NT2/D1 (cell line): ENCODE measurements around the gene PTPN22.

ENCODE experiments used
- SUZ12 ChIP-seq: IDR thresholded peaks from 2 replicates; pipeline ENCODE4 v1.6.1; 2011; ENCODE audit not compliant: insufficient read length, insufficient read depth; ENCODE audit errors: extremely low read depth
- ZNF274 ChIP-seq: IDR thresholded peaks from 2 replicates; pipeline ENCODE4 v1.6.1; 2011; ENCODE audit warnings: mild to moderate bottlenecking, low read depth, low read length

- TF ChIP-seq SUZ12 (no peak), ZNF274 (no peak)
Measured at GRCh38 chr1:113876176-113876575, 4.7 kb upstream of the PTPN22 start.
